Fibroblast of pulmonary artery (primary cell): ENCODE data around the gene CHAT.

Experiments used
- DNase-seq: peaks from one replicate; pipeline ENCODE4 v3.0.0-alpha.2; 2010; ENCODE audit warnings: low read depth
- H3K4me3 ChIP-seq: replicated peaks from 2 replicates; pipeline ENCODE4 v1.5.1; 2011; ENCODE audit warnings: low read depth, mild to moderate bottlenecking, control low read depth, low read length, moderate library complexity
- TF ChIP-seq, protein P1 (sequence below): IDR thresholded peaks from 2 replicates; pipeline ENCODE4 v1.5.1; 2011; ENCODE audit warnings: mild to moderate bottlenecking, control low read depth, low read length, inconsistent platforms; ENCODE audit errors: missing control alignments

The CHAT gene

DNA sequence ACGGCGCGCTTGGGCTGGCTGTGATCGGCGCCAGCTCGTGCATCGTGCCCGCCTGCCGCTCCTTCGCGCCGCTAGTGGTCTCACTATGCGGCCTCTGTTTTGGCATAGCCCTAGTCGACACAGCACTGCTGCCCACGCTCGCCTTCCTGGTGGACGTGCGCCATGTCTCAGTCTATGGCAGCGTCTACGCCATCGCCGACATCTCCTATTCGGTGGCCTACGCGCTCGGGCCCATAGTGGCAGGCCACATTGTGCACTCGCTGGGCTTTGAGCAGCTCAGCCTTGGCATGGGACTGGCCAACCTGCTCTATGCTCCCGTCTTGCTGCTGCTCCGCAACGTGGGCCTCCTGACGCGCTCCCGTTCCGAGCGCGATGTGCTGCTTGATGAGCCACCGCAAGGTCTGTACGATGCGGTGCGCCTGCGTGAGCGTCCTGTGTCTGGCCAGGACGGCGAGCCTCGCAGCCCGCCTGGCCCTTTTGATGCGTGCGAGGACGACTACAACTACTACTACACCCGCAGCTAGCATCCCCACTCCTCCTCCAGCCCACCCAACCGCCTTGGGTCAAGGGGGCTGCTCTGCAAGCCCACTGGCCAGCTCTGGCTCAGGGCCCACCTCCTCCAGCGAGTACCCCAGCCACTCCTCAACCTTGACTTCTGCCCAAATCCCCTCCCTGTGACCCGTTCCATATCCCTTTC is 1.9 kb upstream of the CHAT start:
- TF ChIP-seq, protein P1, sequence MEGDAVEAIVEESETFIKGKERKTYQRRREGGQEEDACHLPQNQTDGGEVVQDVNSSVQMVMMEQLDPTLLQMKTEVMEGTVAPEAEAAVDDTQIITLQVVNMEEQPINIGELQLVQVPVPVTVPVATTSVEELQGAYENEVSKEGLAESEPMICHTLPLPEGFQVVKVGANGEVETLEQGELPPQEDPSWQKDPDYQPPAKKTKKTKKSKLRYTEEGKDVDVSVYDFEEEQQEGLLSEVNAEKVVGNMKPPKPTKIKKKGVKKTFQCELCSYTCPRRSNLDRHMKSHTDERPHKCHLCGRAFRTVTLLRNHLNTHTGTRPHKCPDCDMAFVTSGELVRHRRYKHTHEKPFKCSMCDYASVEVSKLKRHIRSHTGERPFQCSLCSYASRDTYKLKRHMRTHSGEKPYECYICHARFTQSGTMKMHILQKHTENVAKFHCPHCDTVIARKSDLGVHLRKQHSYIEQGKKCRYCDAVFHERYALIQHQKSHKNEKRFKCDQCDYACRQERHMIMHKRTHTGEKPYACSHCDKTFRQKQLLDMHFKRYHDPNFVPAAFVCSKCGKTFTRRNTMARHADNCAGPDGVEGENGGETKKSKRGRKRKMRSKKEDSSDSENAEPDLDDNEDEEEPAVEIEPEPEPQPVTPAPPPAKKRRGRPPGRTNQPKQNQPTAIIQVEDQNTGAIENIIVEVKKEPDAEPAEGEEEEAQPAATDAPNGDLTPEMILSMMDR, result no peak
- no peak for DNase-seq
- no peak overlapping the region for H3K4me3 ChIP-seq

DNA sequence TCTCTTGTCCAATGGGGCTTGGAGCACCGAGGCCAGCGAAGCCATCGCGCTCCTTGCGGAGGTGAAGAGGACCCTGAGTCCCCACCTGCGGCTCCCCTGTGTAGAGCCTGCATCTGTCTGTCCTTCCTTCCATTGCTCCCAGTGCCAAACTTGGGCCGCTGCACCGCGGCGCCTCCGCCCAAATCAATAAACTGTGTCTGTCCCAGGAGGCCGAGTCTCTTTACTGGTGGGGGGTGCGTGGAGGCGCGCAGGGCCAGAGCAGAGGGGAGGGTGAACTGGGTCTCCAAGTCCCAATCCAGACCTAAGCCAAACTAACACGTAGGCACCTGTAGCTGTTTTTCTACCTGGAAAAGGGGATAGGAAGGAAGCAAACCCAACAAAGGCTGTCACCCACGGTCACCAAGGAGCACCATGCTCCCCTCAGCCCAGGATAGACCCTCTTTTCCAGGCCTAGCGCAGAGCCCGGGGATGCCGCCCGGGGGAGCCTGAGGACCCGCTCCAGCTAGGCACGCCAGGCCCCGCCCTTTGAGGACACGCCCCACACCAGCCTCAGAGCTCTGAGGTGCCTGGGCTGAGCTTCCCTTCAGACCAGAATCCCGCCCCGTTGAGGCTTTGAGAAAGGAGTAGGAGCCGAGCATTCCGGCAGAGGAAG is 1.2 kb upstream of the CHAT start:
- TF ChIP-seq, protein P1, result no peak
- no peak overlapping the region for H3K4me3 ChIP-seq

DNA sequence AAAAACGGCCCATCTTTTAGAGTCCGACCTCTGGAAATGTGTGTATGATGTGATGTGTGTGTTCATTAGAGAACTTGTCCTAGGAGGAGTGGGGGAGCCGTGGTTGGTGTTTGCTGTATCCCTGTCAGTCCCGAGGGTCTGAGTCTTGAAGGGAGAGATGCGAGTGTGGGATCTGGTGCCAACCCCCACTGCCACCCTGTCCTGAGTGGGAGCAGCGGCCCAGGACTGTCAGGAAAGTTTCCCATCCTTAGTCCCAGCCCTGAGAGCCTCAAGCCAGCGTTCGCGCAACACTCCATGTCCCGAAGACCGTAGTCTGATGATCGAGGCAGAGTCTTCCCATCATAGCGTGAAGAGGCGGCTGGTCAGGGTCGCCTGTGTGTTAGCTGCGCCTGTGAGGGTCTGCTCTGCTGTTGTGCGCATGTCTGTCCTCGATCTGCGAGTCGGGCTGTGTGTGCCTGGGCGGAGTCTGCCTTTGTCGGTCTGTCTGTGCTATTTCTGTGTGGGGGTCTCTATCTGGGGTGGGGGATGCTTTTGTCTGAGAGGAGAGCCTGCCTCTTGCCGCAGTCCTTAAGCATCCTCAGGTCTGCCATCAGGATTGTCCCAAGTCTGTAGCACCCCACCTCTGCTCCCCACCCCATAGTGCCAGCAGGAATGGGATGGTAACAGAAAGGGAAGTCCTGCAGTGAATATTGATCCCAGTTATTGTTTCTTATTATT is 514 bp upstream of the CHAT start:
- DNase-seq, result no peak
- TF ChIP-seq, protein P1, result no peak
- no peak overlapping the region for H3K4me3 ChIP-seq

More for the DNA sequence above, 1.2 kb upstream of the CHAT start:
- DNase-seq, result no peak

DNA sequence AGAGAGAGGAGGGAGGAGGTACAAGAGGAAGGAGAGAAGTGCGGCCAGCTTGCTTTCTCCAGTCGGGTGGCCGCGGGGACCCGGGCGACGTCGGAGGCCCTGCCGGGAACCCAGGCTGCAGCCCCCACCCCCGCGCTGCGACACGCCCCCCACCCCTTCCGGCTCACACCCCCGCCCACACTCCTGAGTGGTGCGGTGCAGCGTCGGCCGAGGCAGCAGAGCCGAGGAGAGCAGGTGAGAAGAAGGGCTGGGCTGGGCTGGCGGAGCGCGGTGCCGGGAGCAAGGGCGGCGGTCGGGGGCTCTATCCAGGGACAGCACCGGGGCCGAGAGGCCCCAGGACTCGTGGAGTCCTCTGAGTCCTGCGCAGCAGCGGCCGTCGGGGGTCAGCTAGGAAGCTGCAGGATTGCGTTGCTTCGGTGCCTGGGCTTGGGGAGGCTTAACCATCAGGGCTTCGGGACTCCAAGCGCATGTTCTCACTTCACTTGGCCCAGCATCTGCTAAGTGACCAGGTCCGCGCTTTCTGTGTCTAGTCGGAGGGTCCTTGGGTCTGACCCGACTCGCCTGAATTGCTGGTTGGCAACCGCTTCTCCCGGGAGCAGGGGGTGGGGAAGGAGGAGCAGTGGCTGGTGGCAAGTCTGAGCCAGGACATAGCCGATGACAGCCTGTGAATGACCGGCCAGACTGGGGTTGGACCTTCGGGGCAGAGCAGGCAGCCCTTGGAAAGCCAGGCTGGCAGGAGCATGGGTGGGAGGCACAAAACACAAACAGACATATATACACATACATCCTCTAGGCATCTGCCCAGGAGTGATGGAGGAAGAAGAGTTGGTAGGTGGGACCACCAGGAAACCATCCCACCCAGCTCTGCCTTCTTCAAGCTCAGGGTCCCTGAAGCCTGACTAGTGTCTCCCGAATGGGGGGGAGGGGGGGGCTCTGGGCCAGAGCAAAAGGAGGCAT is 683 bp downstream of the CHAT start:
- no peak for DNase-seq
- no peak overlapping the region for H3K4me3 ChIP-seq
- TF ChIP-seq, protein P1, result no peak

DNA sequence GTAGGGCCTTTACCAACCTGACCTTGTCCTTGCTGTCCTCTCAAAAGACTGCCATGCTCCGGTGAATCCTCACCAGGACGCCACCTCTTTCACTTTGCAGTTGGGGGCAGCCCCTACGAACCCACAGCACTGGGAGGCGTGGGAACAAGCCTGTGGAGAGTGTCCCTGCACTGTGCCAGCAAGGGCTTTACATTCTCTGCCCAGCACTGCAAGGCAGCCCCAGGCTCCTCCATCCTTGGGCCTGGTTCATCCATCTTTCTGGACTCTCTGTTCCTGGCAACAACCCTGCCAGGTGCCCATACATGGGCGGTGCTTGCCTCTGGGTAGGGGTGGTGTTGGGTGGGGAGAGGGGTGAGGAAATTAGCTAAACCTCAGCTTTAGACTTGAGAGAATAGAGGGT is 1.4 kb downstream of the CHAT start:
- no peak overlapping the region for H3K4me3 ChIP-seq
- DNase-seq, result no peak
- TF ChIP-seq, protein P1, result no peak

DNA sequence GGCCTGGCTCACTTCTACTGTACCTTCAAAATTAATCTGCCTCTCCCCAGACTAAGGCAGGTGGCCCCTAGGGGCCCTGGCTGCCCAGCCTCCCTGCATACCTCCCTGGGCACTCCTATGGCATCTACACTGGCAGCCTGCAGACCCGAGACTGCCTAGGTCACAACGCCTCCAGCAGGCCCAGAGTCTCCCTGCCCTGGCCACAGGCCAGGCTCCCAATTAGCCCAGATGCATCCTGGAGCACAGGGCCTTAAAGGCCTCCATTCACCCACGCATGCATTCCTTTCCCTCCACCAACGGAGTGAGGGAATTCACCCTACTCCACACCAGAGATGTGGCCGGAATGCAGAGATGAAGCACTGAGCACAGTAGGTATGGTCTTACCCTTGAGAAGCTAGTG is 1.9 kb downstream of the CHAT start:
- TF ChIP-seq, protein P1, result no peak
- H3K4me3 ChIP-seq, result no peak overlapping the region
- no peak for DNase-seq
